Omental fat pad (tissue), 4 donors: Measurements from ENCODE around the gene DOCK4. TPM values are rescaled to one million over a fixed set of nuclear protein-coding genes. Genes with fewer than 3 reads are reported as not detected.

Source experiments
- ATAC-seq: fragments of 150-250 bp; one replicate; pipeline ENCODE4 v1.9.1; 2016; ENCODE audit warnings: mild to moderate bottlenecking, moderate library complexity; ENCODE audit not compliant: low FRiP score
- DNase-seq: peaks from one replicate; pipeline ENCODE4 v3.0.0-alpha.2; 2019; ENCODE audit warnings: low spot score
- CTCF ChIP-seq, 3 donors: fragments of 450-650 bp; IDR thresholded peaks; one replicate each; pipeline ENCODE4 v1.5.1; 2016 to 2017; ENCODE audit warnings: antibody characterized with exemption in 3 of 3, mild to moderate bottlenecking in 3 of 3, moderate library complexity in 2 of 3
- total RNA-seq, 4 donors: library from RNA; depleted of rRNA; stranded (reverse); fragments of >200 nt; gene quantifications; one replicate each; pipeline ENCODE4 v1.1.0, GENCODE V29; 2016

The DOCK4 gene
- total RNA-seq, 4 donors from 2014 or later = 47.5 to 86.9 (median 59.7) TPM

- DNase-seq = no peak
- no peak for TF ChIP-seq CTCF (IDR thresholded peaks at IDR 0.05)
- ATAC-seq = no peak
Observed at GRCh38 chr7:112042631-112043030, 163.6 kb downstream of the DOCK4 start.

GRCh38 chr7:112038353-112038752, 167.8 kb downstream of the DOCK4 start:
- TF ChIP-seq CTCF (IDR thresholded peaks at IDR 0.05) = no peak
- DNase-seq (no peak), ATAC-seq (no peak)

GRCh38 chr7:112036071-112036470, 170.1 kb downstream of the DOCK4 start:
- no peak for DNase-seq
- ATAC-seq = no peak
- no peak for TF ChIP-seq CTCF (IDR thresholded peaks at IDR 0.05)

GRCh38 chr7:112031689-112032088, 174.5 kb downstream of the DOCK4 start:
- no peak for ATAC-seq
- TF ChIP-seq CTCF (IDR thresholded peaks at IDR 0.05) = no peak

GRCh38 chr7:112025556-112025955, 180.6 kb downstream of the DOCK4 start:
- ATAC-seq (no peak), DNase-seq (no peak)
- TF ChIP-seq CTCF (IDR thresholded peaks at IDR 0.05) = no peak

More at GRCh38 chr7:112031689-112032088, 174.5 kb downstream of the DOCK4 start:
- DNase-seq = no peak

- ATAC-seq = no peak
- no peak for DNase-seq
- no peak for TF ChIP-seq CTCF (IDR thresholded peaks at IDR 0.05)
Observed at GRCh38 chr7:112023786-112024185, 182.4 kb downstream of the DOCK4 start.

GRCh38 chr7:112023282-112023681, 182.9 kb downstream of the DOCK4 start:
- TF ChIP-seq CTCF (IDR thresholded peaks at IDR 0.05) = no peak
- ATAC-seq (no peak), DNase-seq (no peak)
